OCI-M1 (cell line): ENCODE measurements around the gene INHBB.
"Not testable (repeated sequence)": the region's sequence is repeated elsewhere in the genome, so short reads cannot be mapped to it uniquely, and the experiment has no call there.

Source experiments
- DNase-seq: peaks from one replicate; lab custom pipeline; 2025; lab: John Stamatoyannopoulos, UW

The INHBB gene

GRCh38 chr2:120346026-120346666, at the start of gene INHBB:
Gene INHBB, plus strand, starts transcription at chr2:120346136. Its CDS starts 53 bp downstream, at chr2:120346189.
- DNase-seq: no peak

- DNase-seq: peak; percentile 48
Measured at GRCh38 chr2:120298173-120298835, 47.6 kb upstream of the INHBB start.

GRCh38 chr2:120299004-120299403, 46.9 kb upstream of the INHBB start:
- DNase-seq: no peak

GRCh38 chr2:120299561-120299960, 46.4 kb upstream of the INHBB start:
- DNase-seq: no peak

- no peak for DNase-seq
Measured at GRCh38 chr2:120300385-120300784, 45.6 kb upstream of the INHBB start.

GRCh38 chr2:120301284-120301683, 44.7 kb upstream of the INHBB start:
- no peak for DNase-seq

GRCh38 chr2:120302301-120302700, 43.6 kb upstream of the INHBB start:
- DNase-seq: no peak

GRCh38 chr2:120303177-120303576, 42.8 kb upstream of the INHBB start:
- DNase-seq: no peak

GRCh38 chr2:120305296-120305695, 40.6 kb upstream of the INHBB start:
- DNase-seq: peak; percentile 39

GRCh38 chr2:120305937-120306490, 39.9 kb upstream of the INHBB start:
- DNase-seq: no peak

- DNase-seq: no peak
Measured at GRCh38 chr2:120307482-120307881, 38.5 kb upstream of the INHBB start.

GRCh38 chr2:120308038-120308910, 37.7 kb upstream of the INHBB start:
- no peak for DNase-seq

GRCh38 chr2:120310136-120310535, 35.8 kb upstream of the INHBB start:
- DNase-seq: no peak

- not testable (repeated sequence) for DNase-seq
Measured at GRCh38 chr2:120310841-120311240, 35.1 kb upstream of the INHBB start.

- DNase-seq: no peak
Measured at GRCh38 chr2:120312076-120312475, 33.9 kb upstream of the INHBB start.

GRCh38 chr2:120312860-120313694, 32.9 kb upstream of the INHBB start:
- peak; percentile 86 for DNase-seq

- no peak for DNase-seq
Measured at GRCh38 chr2:120313695-120314615, 32.0 kb upstream of the INHBB start.

- no peak for DNase-seq
Measured at GRCh38 chr2:120314690-120315366, 31.1 kb upstream of the INHBB start.

GRCh38 chr2:120315367-120316033, 30.4 kb upstream of the INHBB start:
- no peak for DNase-seq
